GM18868 (cell line): ENCODE measurements around the gene CHAF1A.

Experiments
- ATAC-seq: cut with Tn5 transposase; IDR thresholded peaks from one replicate; pipeline ENCODE4 v1.9.1; 2021; ENCODE audit warnings: mild to moderate bottlenecking, moderate library complexity; ENCODE audit not compliant: unreplicated experiment

CHAF1A gene

GRCh38 chr19:4400135-4400936, 2.1 kb upstream of the CHAF1A start, which contains the start of gene SH3GL1:
SH3GL1 (minus strand) TSS chr19:4400547; CDS start chr19:4400368, 179 bp downstream.
- peak; percentile 52 for ATAC-seq

GRCh38 chr19:4401769-4402170, 670 bp upstream of the CHAF1A start:
- ATAC-seq, result no peak

GRCh38 chr19:4403005-4403761, 743 bp downstream of the CHAF1A start:
- no peak for ATAC-seq

GRCh38 chr19:4405977-4406376, 3.5 kb downstream of the CHAF1A start:
- ATAC-seq, result no peak

GRCh38 chr19:4406626-4407025, 4.2 kb downstream of the CHAF1A start:
- no peak for ATAC-seq

- ATAC-seq, result no peak
Observed at GRCh38 chr19:4409123-4409933, 6.9 kb downstream of the CHAF1A start.

GRCh38 chr19:4413588-4413987, 11.1 kb downstream of the CHAF1A start:
- ATAC-seq, result no peak

GRCh38 chr19:4414144-4414799, 11.8 kb downstream of the CHAF1A start:
- ATAC-seq, result no peak

GRCh38 chr19:4414800-4415321, 12.4 kb downstream of the CHAF1A start:
- no peak for ATAC-seq

GRCh38 chr19:4415352-4415751, 12.9 kb downstream of the CHAF1A start:
- ATAC-seq, result no peak

GRCh38 chr19:4416268-4416667, 13.8 kb downstream of the CHAF1A start:
- ATAC-seq, result no peak

GRCh38 chr19:4423416-4424126, 21.1 kb downstream of the CHAF1A start:
- ATAC-seq, result no peak

- ATAC-seq, result no peak
Observed at GRCh38 chr19:4425537-4425936, 23.1 kb downstream of the CHAF1A start.

GRCh38 chr19:4428326-4428975, 26.0 kb downstream of the CHAF1A start:
- no peak for ATAC-seq

- ATAC-seq, result no peak
Observed at GRCh38 chr19:4429256-4429655, 26.8 kb downstream of the CHAF1A start.

GRCh38 chr19:4429771-4430171, 27.3 kb downstream of the CHAF1A start:
- no peak for ATAC-seq

- ATAC-seq, result no peak
Observed at GRCh38 chr19:4430760-4431159, 28.3 kb downstream of the CHAF1A start.

- ATAC-seq, result no peak
Observed at GRCh38 chr19:4431296-4431695, 28.9 kb downstream of the CHAF1A start.
